OCI-LY1 (cell line): ENCODE results near the gene ZNF836.

Experiments used
- EZH2 ChIP-seq: fragments of 200-600 bp; sonication (generic), shearing (Covaris generic); IDR thresholded peaks from 2 replicates; pipeline ENCODE4 v1.8.0; 2017; ENCODE audit warnings: borderline replicate concordance, mixed run types, mild to moderate bottlenecking, antibody characterized with exemption, low read length, moderate library complexity, mixed read lengths
- TF ChIP-seq, protein P1 (sequence below): fragments of 200-600 bp; sonication (generic), shearing (Covaris generic); IDR thresholded peaks from 2 replicates; pipeline ENCODE4 v1.5.1; 2017; ENCODE audit warnings: mild to moderate bottlenecking, antibody characterized with exemption, low read length, moderate library complexity, mixed read lengths

DNA sequence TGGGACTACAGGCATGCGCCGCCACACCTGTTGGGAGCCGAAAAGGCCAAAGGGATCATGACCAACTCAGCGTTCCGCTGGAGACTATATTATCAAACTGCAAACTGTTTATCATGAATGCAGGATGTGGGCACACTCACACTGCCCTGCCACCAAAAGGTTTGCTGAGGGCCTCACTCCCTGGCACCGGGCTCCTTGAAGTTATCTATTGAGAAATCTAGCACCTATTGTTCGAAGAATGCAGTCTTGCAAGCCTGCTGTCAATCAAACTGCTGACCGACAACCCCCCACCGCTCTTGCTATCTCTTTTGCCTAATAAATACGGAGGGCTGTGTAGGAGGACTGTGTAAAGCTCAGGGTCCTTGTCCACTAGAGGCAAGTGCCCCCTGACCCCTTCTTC is 5.2 kb upstream of the ZNF836 start:
- TF ChIP-seq, protein P1, sequence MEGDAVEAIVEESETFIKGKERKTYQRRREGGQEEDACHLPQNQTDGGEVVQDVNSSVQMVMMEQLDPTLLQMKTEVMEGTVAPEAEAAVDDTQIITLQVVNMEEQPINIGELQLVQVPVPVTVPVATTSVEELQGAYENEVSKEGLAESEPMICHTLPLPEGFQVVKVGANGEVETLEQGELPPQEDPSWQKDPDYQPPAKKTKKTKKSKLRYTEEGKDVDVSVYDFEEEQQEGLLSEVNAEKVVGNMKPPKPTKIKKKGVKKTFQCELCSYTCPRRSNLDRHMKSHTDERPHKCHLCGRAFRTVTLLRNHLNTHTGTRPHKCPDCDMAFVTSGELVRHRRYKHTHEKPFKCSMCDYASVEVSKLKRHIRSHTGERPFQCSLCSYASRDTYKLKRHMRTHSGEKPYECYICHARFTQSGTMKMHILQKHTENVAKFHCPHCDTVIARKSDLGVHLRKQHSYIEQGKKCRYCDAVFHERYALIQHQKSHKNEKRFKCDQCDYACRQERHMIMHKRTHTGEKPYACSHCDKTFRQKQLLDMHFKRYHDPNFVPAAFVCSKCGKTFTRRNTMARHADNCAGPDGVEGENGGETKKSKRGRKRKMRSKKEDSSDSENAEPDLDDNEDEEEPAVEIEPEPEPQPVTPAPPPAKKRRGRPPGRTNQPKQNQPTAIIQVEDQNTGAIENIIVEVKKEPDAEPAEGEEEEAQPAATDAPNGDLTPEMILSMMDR: no peak
- no peak for TF ChIP-seq EZH2
